ENCODE results near the gene RILPL1. TPM values are rescaled to one million over a fixed set of nuclear protein-coding genes. Genes with fewer than 3 reads are reported as not detected.
"Not testable (repeated sequence)": the region's sequence is repeated elsewhere in the genome, so short reads cannot be mapped to it uniquely, and the experiment has no call there.

RILPL1 gene
- total RNA-seq, 4 donors from 2014 or later: 8.5 to 21.9 (median 11.2) TPM

GRCh38 chr12:123519141-123520001, 14.1 kb downstream of the RILPL1 start:
- peak; percentile 64 for ATAC-seq (ENCODE audit: low FRiP score)
- DNase-seq (ENCODE audit: low spot score): no peak
- TF ChIP-seq, protein P1, sequence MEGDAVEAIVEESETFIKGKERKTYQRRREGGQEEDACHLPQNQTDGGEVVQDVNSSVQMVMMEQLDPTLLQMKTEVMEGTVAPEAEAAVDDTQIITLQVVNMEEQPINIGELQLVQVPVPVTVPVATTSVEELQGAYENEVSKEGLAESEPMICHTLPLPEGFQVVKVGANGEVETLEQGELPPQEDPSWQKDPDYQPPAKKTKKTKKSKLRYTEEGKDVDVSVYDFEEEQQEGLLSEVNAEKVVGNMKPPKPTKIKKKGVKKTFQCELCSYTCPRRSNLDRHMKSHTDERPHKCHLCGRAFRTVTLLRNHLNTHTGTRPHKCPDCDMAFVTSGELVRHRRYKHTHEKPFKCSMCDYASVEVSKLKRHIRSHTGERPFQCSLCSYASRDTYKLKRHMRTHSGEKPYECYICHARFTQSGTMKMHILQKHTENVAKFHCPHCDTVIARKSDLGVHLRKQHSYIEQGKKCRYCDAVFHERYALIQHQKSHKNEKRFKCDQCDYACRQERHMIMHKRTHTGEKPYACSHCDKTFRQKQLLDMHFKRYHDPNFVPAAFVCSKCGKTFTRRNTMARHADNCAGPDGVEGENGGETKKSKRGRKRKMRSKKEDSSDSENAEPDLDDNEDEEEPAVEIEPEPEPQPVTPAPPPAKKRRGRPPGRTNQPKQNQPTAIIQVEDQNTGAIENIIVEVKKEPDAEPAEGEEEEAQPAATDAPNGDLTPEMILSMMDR (IDR thresholded peaks at IDR 0.05): no peak

- TF ChIP-seq, protein P1 (IDR thresholded peaks at IDR 0.05): no peak
- no peak for DNase-seq (ENCODE audit: low spot score)
- ATAC-seq (ENCODE audit: low FRiP score): no peak
These were observed 17.2 kb downstream of the RILPL1 start for GRCh38 chr12:123516216-123516780.

DNA sequence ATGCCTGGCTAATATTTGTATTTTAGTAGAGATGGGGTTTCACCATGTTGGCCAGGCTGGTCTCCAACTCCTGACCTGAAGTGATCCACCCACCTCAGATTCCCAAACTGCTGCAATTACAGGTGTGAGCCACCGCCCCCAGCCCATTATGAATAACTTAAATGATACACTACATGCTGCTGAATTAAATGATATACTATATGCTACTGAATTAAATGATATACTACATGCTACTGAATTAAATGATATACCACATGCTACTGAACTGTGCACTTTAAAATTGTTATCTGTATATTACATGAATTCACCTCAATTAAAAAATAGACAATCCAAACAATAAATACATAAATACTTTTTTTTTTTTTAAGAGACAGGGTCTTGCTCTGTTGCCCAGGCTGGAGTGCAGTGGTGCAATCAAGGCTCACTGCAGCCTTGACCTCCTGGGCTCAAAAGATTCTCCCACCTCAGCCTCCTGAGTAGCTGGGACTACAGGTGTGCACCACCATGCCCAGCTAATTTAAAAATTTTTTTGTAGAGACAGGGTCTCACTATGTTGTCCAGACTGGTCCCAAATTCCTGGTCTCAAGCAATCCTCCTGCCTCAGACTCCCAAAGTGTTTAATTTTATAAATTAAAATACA, 18.8 kb downstream of the RILPL1 start:
- not testable (repeated sequence) for ATAC-seq (ENCODE audit: low FRiP score); DNase-seq (ENCODE audit: low spot score)

DNA sequence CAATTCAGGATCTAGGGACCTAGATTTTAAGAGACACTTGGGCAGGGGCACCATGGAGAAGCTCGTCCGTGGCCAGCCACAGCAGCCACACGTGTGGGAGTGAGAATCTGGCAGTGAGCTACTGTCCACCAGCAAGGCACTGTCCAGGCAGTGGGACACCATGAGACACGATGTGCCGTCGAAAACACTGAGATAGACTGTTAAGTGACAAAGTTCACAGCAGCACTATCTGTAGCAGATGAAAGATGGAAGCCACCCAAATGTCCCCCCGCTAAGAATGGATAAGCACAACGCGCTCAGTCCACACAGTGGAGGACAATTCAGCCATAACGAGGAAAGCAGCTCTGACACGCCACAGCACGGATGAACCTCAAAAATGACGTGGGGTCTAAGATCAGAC, 19.7 kb downstream of the RILPL1 start:
- DNase-seq (ENCODE audit: low spot score): no peak
- ATAC-seq (ENCODE audit: low FRiP score): no peak
- TF ChIP-seq, protein P1 (IDR thresholded peaks at IDR 0.05): no peak

GRCh38 chr12:123512838-123513665, 20.5 kb downstream of the RILPL1 start:
- ATAC-seq (ENCODE audit: low FRiP score): no peak
- TF ChIP-seq, protein P1 (IDR thresholded peaks at IDR 0.05): no peak
- DNase-seq (ENCODE audit: low spot score): no peak

DNA sequence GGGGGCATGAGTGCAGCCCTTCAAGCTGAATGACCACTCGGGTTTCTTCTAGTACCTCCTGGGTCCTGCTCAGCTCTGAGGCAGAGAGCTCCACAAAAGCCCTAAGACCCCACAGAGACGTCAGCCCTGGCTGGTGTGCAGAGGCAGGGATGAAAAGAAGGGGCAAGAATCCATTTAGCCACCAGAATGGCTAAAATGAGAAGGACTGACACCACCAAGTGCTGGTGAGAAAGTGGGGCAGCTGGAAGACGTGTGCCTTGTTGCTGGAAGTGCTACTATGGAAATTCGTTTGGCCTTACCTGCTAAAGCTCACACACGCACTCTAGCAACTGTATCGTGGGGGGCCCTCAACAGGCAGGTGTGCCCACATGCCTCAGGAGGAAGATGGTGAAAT, 26.7 kb downstream of the RILPL1 start:
- ATAC-seq (ENCODE audit: low FRiP score) (no peak), DNase-seq (ENCODE audit: low spot score) (no peak)
- TF ChIP-seq, protein P1 (IDR thresholded peaks at IDR 0.05): no peak

Measured in omental fat pad (tissue), 4 donors.